GM10266 (cell line): ENCODE results near the gene WT1.

Experiments
- DNase-seq: peaks from one replicate; pipeline ENCODE4 v3.0.0; 2012; ENCODE audit errors: extremely low spot score
- CTCF ChIP-seq: IDR thresholded peaks from 2 replicates; pipeline ENCODE4 v1.5.1; 2012; ENCODE audit warnings: mild to moderate bottlenecking, low read depth; ENCODE audit not compliant: control insufficient read depth, insufficient read depth; ENCODE audit errors: missing control alignments

WT1 gene

GRCh38 chr11:32433914-32434355 lies 1.4 kb downstream of the WT1 start:
- peak; percentile 23 for DNase-seq
- no peak for TF ChIP-seq CTCF

GRCh38 chr11:32433101-32433913 lies 2.0 kb downstream of the WT1 start:
- TF ChIP-seq CTCF: no peak
- DNase-seq: peak; percentile 27

DNA sequence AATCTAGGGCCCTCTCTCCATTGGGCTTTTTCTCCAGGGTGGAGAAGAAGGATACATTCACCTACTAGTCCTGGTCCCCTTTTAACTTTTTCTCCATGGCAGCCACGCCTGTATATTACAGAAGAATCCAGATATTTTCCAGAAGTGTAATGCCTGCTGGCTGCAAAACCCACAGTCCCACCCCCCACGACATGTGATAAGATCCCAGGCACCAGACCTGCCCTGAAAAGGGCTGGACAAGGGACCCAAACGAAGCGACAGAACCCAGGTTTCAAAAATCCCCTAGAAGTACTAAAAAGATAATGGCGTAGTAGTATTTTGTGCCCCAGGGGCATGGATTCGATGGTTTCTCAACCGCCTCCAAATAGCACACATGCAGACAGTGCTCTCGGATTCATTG lies 2.8 kb downstream of the WT1 start:
- TF ChIP-seq CTCF: no peak
- DNase-seq: peak; percentile 19

- peak; percentile 30 for TF ChIP-seq CTCF
- DNase-seq: peak; percentile 62
Observed at GRCh38 chr11:32430568-32431381, 4.6 kb downstream of the WT1 start.

- no peak for TF ChIP-seq CTCF
- DNase-seq: peak; percentile 24
Observed at GRCh38 chr11:32429477-32429876, 5.9 kb downstream of the WT1 start.

- TF ChIP-seq CTCF: no peak
- DNase-seq: peak; percentile 21
Observed at GRCh38 chr11:32428665-32429303, 6.6 kb downstream of the WT1 start.
